Upper lobe of left lung (tissue), 4 donors: ENCODE measurements around the gene DMD.

Source experiments
- EP300 ChIP-seq, 4 donors: sonication (generic); formaldehyde crosslinking; IDR thresholded peaks; one replicate each; pipeline ENCODE4 v1.5.1; 2017; ENCODE audit warnings: antibody characterized with exemption in 4 of 4, control low read depth in 2 of 4
- POLR2A ChIP-seq, 4 donors: fragments of 450-650 bp; IDR thresholded peaks; one replicate each; pipeline ENCODE4 v1.5.1; 2016 to 2017; ENCODE audit warnings: antibody characterized with exemption in 4 of 4, mild to moderate bottlenecking in 2 of 4
- POLR2AphosphoS5 ChIP-seq, 2 donors: sonication (generic); formaldehyde crosslinking; IDR thresholded peaks; one replicate each; pipeline ENCODE4 v1.5.1; 2017; ENCODE audit warnings: antibody characterized with exemption in 2 of 2
- TF ChIP-seq, protein P1 (sequence below), 6 experiments: fragments of 450-650 bp in 4 of 6; fragments of 200-600 bp in 2 of 6; sonication (generic) in 2 of 6; IDR thresholded peaks; one replicate each; pipeline ENCODE4 v1.5.1; 2016 to 2019; ENCODE audit warnings: antibody characterized with exemption in 6 of 6

DNA sequence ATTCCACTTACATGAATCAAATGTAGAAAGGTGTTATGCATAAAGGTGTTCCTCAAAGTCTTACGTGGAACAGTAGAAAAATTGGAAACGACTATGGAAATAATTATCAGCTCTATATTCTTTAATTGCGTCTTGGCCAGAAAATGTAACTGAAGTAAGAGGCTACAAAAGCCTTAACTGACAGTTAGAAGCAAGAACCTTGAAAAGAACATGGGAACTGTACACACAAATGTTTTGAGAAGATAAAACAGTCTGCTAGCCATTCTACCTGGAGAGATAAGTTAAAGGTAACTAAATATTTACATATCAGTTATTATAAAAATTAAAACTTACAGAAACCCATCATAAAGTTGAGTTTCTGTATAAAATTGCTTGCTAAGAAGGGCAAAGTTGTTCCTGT is 1967.5 kb downstream of the DMD start:
- TF ChIP-seq POLR2A (IDR thresholded peaks at IDR 0.05) (no peak), POLR2AphosphoS5 (IDR thresholded peaks at IDR 0.05) (no peak), EP300 (IDR thresholded peaks at IDR 0.05) (no peak)
- TF ChIP-seq, protein P1, sequence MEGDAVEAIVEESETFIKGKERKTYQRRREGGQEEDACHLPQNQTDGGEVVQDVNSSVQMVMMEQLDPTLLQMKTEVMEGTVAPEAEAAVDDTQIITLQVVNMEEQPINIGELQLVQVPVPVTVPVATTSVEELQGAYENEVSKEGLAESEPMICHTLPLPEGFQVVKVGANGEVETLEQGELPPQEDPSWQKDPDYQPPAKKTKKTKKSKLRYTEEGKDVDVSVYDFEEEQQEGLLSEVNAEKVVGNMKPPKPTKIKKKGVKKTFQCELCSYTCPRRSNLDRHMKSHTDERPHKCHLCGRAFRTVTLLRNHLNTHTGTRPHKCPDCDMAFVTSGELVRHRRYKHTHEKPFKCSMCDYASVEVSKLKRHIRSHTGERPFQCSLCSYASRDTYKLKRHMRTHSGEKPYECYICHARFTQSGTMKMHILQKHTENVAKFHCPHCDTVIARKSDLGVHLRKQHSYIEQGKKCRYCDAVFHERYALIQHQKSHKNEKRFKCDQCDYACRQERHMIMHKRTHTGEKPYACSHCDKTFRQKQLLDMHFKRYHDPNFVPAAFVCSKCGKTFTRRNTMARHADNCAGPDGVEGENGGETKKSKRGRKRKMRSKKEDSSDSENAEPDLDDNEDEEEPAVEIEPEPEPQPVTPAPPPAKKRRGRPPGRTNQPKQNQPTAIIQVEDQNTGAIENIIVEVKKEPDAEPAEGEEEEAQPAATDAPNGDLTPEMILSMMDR (IDR thresholded peaks at IDR 0.05), result no peak
